ENCODE data around the gene MAPK6.

Gene MAPK6

GRCh38 chr15:52101542-52102323 is 82.7 kb downstream of the MAPK6 start:
- DNase-seq (ENCODE audit: low read depth) = no peak
- TF ChIP-seq, protein P1, sequence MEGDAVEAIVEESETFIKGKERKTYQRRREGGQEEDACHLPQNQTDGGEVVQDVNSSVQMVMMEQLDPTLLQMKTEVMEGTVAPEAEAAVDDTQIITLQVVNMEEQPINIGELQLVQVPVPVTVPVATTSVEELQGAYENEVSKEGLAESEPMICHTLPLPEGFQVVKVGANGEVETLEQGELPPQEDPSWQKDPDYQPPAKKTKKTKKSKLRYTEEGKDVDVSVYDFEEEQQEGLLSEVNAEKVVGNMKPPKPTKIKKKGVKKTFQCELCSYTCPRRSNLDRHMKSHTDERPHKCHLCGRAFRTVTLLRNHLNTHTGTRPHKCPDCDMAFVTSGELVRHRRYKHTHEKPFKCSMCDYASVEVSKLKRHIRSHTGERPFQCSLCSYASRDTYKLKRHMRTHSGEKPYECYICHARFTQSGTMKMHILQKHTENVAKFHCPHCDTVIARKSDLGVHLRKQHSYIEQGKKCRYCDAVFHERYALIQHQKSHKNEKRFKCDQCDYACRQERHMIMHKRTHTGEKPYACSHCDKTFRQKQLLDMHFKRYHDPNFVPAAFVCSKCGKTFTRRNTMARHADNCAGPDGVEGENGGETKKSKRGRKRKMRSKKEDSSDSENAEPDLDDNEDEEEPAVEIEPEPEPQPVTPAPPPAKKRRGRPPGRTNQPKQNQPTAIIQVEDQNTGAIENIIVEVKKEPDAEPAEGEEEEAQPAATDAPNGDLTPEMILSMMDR (conservative IDR thresholded peaks at IDR 0.05; ENCODE audit: low read length) = no peak
- H3K4me3 ChIP-seq (ENCODE audit: low read length) = no peak overlapping the region

- H3K4me3 ChIP-seq (ENCODE audit: low read length) = no peak overlapping the region
- DNase-seq (ENCODE audit: low read depth) = peak; percentile 90
- TF ChIP-seq, protein P1 (conservative IDR thresholded peaks at IDR 0.05; ENCODE audit: low read length) = no peak
These were observed 83.4 kb downstream of the MAPK6 start for GRCh38 chr15:52102463-52102862.

DNA sequence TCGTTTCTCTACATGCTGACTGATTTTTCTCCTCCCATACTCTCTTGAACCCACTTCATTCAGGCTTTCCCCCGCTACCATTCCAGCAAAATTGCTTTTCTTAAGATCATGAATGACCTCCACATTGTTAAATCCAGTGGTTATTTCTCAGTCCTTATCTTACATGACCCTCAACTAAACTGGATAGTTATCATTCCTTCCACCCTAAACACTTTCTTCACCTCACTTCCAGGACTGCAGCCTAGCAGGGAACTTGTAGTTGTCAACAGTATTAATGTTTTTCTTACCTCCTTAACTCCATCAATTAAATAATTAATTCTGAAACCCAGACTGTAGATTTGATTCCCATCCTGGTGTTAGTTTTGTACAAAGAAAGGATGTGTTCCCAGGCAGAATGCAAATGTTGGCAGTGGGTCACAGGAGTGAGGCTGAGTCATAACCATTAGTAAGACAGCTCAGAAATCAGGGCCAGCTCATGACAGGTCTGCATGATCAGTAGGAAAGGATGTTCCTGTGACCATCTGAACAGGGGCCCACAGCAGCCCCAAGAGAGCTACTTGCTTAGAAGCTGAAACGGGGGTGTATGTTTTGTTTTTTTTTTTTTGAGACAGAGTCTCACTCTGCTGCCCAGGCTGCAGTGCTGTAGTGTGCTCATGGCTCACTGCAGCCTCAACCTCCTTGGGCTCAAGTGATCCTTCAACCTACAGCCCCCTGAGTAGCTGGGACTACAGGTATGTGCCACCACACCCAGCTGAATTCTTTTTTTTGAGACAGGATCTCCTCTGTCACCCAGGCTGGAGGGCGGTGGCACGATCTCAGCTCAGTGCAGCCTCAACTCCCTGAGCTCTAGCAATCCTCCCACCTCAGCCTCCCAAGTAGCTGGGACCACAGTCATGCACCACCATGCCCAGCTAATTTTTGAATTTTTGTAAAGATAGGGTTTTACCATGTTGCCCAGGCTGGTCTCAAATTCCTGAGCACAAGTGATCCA is 84.5 kb downstream of the MAPK6 start:
- DNase-seq (ENCODE audit: low read depth) = peak; percentile 93
- H3K4me3 ChIP-seq (ENCODE audit: low read length) = no peak overlapping the region
- TF ChIP-seq, protein P1 (conservative IDR thresholded peaks at IDR 0.05; ENCODE audit: low read length) = no peak

GRCh38 chr15:52104532-52105004 is 85.5 kb downstream of the MAPK6 start:
- DNase-seq (ENCODE audit: low read depth) = no peak
- TF ChIP-seq, protein P1 (conservative IDR thresholded peaks at IDR 0.05; ENCODE audit: low read length) = no peak
- H3K4me3 ChIP-seq (ENCODE audit: low read length) = no peak overlapping the region

- no peak overlapping the region for H3K4me3 ChIP-seq (ENCODE audit: low read length)
- TF ChIP-seq, protein P1 (conservative IDR thresholded peaks at IDR 0.05; ENCODE audit: low read length) = no peak
- DNase-seq (ENCODE audit: low read depth) = no peak
These were observed 86.8 kb downstream of the MAPK6 start for GRCh38 chr15:52105846-52106245.

DNA sequence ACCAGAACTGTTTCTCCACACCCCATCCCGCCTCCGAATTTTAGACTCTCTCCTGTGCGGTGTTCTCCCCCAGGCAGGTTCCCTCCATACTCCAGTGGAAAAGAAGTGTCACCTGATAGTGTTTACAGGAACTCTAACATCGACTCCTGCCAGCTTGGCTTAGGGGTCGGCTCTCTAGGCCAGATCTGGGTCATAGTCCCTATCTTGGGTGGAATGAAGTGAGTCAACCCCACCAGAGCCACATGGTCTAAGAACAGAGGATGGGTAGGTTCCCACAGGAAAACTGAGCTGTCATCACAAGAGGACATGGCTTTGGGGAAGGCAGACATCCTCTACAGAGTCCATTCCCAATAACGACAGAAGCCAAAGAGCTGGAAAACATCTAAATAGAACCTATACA is 87.6 kb downstream of the MAPK6 start:
- no peak for DNase-seq (ENCODE audit: low read depth)
- TF ChIP-seq, protein P1 (conservative IDR thresholded peaks at IDR 0.05; ENCODE audit: low read length) = no peak
- H3K4me3 ChIP-seq (ENCODE audit: low read length) = no peak overlapping the region
